AG09309 (cell line): ENCODE results near the gene SP100.
"Not testable (repeated sequence)": the region's sequence is repeated elsewhere in the genome, so short reads cannot be mapped to it uniquely, and the experiment has no call there.

Experiments used
- DNase-seq: peaks from one replicate; pipeline ENCODE4 v3.0.0-alpha.2; 2010; ENCODE audit warnings: low read depth
- H3K4me3 ChIP-seq: 2 replicates; pipeline ENCODE4 v1.5.1; 2011; ENCODE audit warnings: mild to moderate bottlenecking, low read depth, low read length, moderate library complexity; ENCODE audit not compliant: control insufficient read depth
- TF ChIP-seq, protein P1 (sequence below): IDR thresholded peaks from 2 replicates; pipeline ENCODE4 v1.5.1; 2011; ENCODE audit warnings: mild to moderate bottlenecking, low read depth, low read length, inconsistent platforms; ENCODE audit not compliant: insufficient read depth, control insufficient read depth; ENCODE audit errors: missing control alignments

The SP100 gene

DNA sequence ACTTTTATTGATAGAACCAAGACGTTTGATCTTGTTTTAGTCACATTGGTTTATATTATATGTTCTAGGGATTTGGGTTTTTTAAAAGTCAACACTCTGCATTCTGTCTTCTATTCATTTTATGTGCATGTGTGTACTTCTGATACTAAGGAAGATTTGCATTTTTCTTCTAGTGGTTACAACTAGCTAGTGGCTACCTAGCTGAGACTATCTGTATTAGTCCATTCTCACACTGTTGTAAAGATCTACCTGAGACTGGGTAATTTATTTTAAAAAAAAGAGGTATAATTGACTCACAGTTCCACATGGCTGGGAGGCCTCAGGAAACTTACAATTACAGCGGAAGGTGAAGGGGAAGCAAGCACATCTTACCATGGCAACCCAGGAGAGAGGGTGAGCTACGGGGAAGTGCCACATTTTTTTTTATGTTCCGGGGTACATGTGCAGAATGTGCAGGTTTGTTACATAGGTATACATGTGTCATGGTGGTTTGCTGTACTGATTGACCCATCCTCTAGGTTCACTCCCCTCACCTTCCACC lies 69.9 kb downstream of the SP100 start:
- TF ChIP-seq, protein P1, sequence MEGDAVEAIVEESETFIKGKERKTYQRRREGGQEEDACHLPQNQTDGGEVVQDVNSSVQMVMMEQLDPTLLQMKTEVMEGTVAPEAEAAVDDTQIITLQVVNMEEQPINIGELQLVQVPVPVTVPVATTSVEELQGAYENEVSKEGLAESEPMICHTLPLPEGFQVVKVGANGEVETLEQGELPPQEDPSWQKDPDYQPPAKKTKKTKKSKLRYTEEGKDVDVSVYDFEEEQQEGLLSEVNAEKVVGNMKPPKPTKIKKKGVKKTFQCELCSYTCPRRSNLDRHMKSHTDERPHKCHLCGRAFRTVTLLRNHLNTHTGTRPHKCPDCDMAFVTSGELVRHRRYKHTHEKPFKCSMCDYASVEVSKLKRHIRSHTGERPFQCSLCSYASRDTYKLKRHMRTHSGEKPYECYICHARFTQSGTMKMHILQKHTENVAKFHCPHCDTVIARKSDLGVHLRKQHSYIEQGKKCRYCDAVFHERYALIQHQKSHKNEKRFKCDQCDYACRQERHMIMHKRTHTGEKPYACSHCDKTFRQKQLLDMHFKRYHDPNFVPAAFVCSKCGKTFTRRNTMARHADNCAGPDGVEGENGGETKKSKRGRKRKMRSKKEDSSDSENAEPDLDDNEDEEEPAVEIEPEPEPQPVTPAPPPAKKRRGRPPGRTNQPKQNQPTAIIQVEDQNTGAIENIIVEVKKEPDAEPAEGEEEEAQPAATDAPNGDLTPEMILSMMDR: no peak
- no peak for DNase-seq
- H3K4me3 ChIP-seq: no peak overlapping the region

DNA sequence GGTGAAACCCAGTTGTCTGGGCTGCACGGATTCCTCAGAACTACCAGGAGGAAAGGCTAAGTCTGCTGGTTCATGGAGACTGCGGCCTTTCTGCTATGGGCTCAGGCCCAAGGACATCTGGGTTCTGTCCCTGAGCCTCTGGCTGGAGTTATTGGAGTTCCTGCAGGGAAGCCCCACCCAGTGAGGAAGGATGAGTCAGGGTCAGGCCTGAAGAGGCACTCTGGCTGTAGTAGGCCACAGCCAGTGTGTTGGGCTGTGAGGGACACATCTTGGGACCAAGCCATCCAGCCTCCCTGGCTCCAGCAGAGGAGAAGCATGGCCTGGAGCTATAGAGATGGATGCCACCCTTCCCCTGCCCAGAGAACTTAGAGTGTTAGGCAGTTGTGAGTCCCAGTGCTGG lies 75.2 kb downstream of the SP100 start:
- not testable (repeated sequence) for DNase-seq, H3K4me3 ChIP-seq

DNA sequence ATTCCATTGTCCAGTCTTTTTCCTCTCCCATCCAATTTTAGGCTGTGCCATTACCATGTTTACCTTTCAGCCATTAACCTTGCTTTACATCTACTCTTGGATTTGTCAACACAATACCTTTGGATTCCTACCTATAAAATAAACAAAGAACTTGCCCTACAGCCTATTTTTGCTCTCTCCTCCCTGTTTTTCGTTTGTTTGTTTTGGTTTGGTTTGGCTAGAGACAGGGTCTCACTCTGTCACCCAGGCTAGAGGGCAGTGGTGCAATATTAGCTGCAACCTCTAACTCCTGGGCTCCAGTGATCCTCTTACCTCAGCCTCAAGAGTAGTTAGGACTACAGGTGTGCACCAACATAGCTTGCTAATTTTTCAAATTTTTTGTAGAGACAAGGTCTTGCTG lies 76.1 kb downstream of the SP100 start:
- no peak overlapping the region for H3K4me3 ChIP-seq
- TF ChIP-seq, protein P1: no peak
- no peak for DNase-seq

DNA sequence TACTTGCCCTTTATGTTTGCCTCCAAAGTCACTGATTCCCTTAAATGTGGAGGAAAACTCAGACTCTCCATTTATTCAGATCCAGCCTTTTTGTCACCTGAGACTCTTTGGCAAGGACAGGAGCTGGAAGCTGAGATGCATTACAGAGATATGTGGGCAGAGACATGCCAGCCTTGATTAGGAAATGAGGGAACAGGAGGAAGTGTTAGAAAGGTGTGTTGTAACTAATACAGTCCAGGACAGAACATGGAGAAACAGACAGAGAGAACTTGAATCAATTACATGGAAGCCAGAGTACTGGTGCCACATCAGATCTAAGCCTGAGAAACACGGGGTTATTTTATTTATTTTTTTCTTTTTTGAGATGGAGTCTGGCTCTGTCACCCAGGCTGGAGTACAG lies 79.0 kb downstream of the SP100 start:
- no peak overlapping the region for H3K4me3 ChIP-seq
- no peak for DNase-seq
- TF ChIP-seq, protein P1: no peak

DNA sequence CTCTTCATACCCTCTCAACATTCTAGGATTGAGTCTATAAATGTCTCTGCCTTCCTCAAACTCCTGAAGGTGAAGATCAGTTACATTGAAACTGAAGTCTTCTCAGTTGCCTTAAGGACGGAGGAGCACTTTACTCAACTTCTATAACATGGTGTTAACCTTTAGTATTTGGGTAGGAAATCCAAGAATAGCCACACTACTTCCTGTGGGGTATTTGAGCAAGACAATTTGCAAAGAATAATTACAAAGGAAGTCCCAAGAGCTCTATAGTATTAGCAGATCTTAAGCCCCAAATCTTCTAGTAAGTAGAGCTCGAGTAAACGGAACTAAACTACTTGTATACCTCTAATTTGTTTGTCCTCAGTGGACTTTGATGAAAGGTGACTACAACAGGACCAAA lies 80.9 kb downstream of the SP100 start:
- no peak for DNase-seq
- no peak overlapping the region for H3K4me3 ChIP-seq
- TF ChIP-seq, protein P1: no peak

DNA sequence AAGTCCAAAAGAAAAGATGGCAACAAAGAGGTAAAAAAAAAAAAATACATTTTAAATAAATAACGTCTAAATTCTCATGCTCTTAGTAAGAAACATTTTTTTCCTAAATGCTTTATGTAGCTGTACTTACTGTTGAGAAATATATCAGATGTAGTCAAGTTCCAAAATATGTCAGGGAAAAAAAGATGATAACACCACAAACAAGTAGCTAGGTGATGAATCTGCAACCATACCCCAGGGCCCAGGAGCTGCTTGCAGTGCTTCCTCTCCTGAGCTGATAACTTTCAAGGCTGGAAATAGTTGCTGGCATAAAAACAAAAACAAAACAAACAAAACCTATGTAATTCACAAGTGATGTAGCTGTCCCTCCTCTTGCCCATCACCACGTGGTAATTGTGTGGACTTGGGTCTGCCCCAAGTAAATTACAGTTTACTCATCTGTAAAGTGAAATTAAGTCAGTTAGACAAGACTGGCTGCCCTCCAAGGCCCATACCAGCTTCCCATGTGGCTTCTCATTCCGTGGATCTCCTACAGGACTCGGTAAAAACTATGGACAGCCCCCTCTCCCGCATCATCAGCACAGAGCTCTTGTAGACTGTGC lies 82.6 kb downstream of the SP100 start:
- no peak overlapping the region for H3K4me3 ChIP-seq
- TF ChIP-seq, protein P1: no peak
- DNase-seq: no peak

DNA sequence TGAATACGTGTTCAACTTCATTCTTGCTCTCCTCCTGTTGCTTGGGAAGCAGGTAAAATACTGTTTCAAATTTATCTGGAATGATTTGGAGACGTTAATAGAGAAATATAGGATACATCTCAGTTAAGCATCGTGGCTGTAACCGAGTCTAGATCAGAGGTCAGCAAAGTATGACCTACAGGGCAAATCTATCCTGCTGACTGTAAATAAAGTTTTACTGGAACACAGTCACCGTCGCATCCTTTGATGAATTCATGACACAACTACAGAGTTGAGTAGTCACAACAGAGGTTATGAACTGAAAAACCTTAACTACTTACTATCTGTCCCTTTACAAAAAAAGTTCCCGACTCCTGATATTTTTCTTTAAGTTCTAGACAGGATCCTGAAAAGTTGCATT lies 86.6 kb downstream of the SP100 start:
- TF ChIP-seq, protein P1: no peak
- DNase-seq: no peak

More for the DNA sequence above, 86.6 kb downstream of the SP100 start:
- no peak overlapping the region for H3K4me3 ChIP-seq
